Measurements from ENCODE around the gene KLHL28.

GRCh38 chr14:44901696-44902095, 60.1 kb downstream of the KLHL28 start:
- TF ChIP-seq, protein P1, sequence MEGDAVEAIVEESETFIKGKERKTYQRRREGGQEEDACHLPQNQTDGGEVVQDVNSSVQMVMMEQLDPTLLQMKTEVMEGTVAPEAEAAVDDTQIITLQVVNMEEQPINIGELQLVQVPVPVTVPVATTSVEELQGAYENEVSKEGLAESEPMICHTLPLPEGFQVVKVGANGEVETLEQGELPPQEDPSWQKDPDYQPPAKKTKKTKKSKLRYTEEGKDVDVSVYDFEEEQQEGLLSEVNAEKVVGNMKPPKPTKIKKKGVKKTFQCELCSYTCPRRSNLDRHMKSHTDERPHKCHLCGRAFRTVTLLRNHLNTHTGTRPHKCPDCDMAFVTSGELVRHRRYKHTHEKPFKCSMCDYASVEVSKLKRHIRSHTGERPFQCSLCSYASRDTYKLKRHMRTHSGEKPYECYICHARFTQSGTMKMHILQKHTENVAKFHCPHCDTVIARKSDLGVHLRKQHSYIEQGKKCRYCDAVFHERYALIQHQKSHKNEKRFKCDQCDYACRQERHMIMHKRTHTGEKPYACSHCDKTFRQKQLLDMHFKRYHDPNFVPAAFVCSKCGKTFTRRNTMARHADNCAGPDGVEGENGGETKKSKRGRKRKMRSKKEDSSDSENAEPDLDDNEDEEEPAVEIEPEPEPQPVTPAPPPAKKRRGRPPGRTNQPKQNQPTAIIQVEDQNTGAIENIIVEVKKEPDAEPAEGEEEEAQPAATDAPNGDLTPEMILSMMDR (IDR thresholded peaks at IDR 0.05): no peak
- TF ChIP-seq POLR2A (IDR thresholded peaks at IDR 0.05): no peak
